Measurements from ENCODE around the gene BCDIN3D. TPM values are rescaled to one million over a fixed set of nuclear protein-coding genes. Genes with fewer than 3 reads are reported as not detected.
"Not testable (repeated sequence)": the region's sequence is repeated elsewhere in the genome, so short reads cannot be mapped to it uniquely, and the experiment has no call there.

Gene BCDIN3D
- total RNA-seq, 1 donor from 2014 or later, result 5.3 TPM

GRCh38 chr12:49885118-49885517 lies 42.2 kb upstream of the BCDIN3D start:
- H3K27ac Mint-ChIP-seq, result peak overlapping the region; percentile 40
- DNase-seq (ENCODE audit: low spot score in 2 of 2, unreplicated experiment in 2 of 2), result no peak

GRCh38 chr12:49882851-49883464 lies 40.1 kb upstream of the BCDIN3D start:
- no peak overlapping the region for H3K27ac Mint-ChIP-seq

More at GRCh38 chr12:49885118-49885517, 42.2 kb upstream of the BCDIN3D start:
- peaks cover 4% of the 10 kb centered on the region for H3K9me3 Mint-ChIP-seq
- no peaks in the 10 kb centered on the region for H3K36me3 Mint-ChIP-seq
- H3K27me3 Mint-ChIP-seq (ENCODE audit: low read depth), result peaks cover 18% of the 10 kb centered on the region
- H3K4me1 Mint-ChIP-seq, result peaks cover 28% of the 10 kb centered on the region
- no peak overlapping the region for H3K4me3 Mint-ChIP-seq
- no peak for TF ChIP-seq CTCF (IDR thresholded peaks at IDR 0.05; ENCODE audit: unreplicated experiment)

GRCh38 chr12:49882248-49882850 lies 39.4 kb upstream of the BCDIN3D start:
- Mint-ChIP-seq H3K27me3 (ENCODE audit: low read depth) (peaks cover 18% of the 10 kb centered on the region), H3K9me3 (peaks cover 24% of the 10 kb centered on the region), H3K27ac (no peak overlapping the region), H3K36me3 (no peaks in the 10 kb centered on the region), H3K4me3 (no peak overlapping the region), H3K4me1 (peaks cover 28% of the 10 kb centered on the region)
- no peak for TF ChIP-seq CTCF (IDR thresholded peaks at IDR 0.05; ENCODE audit: unreplicated experiment)
- DNase-seq (ENCODE audit: low spot score in 2 of 2, unreplicated experiment in 2 of 2), result no peak

More at GRCh38 chr12:49882851-49883464, 40.1 kb upstream of the BCDIN3D start:
- TF ChIP-seq CTCF (IDR thresholded peaks at IDR 0.05; ENCODE audit: unreplicated experiment), result no peak
- H3K4me1 Mint-ChIP-seq, result peaks cover 28% of the 10 kb centered on the region
- H3K27me3 Mint-ChIP-seq (ENCODE audit: low read depth), result peaks cover 18% of the 10 kb centered on the region
- H3K36me3 Mint-ChIP-seq, result no peaks in the 10 kb centered on the region
- no peak overlapping the region for H3K4me3 Mint-ChIP-seq
- H3K9me3 Mint-ChIP-seq, result peaks cover 21% of the 10 kb centered on the region
- DNase-seq (ENCODE audit: low spot score in 2 of 2, unreplicated experiment in 2 of 2), result no peak

GRCh38 chr12:49881415-49882247 lies 38.7 kb upstream of the BCDIN3D start:
- Mint-ChIP-seq H3K4me1 (peaks cover 28% of the 10 kb centered on the region), H3K36me3 (no peaks in the 10 kb centered on the region), H3K9me3 (peaks cover 24% of the 10 kb centered on the region), H3K27me3 (ENCODE audit: low read depth) (peaks cover 14% of the 10 kb centered on the region), H3K4me3 (no peak overlapping the region), H3K27ac (no peak overlapping the region)
- no peak for DNase-seq (ENCODE audit: low spot score in 2 of 2, unreplicated experiment in 2 of 2)
- no peak for TF ChIP-seq CTCF (IDR thresholded peaks at IDR 0.05; ENCODE audit: unreplicated experiment)

GRCh38 chr12:49880756-49881414 lies 38.0 kb upstream of the BCDIN3D start:
- H3K4me1 Mint-ChIP-seq, result peaks cover 28% of the 10 kb centered on the region
- H3K27ac Mint-ChIP-seq, result no peak overlapping the region
- H3K27me3 Mint-ChIP-seq (ENCODE audit: low read depth), result peaks cover 14% of the 10 kb centered on the region
- no peak for DNase-seq (ENCODE audit: low spot score in 2 of 2, unreplicated experiment in 2 of 2)
- no peak for TF ChIP-seq CTCF (IDR thresholded peaks at IDR 0.05; ENCODE audit: unreplicated experiment)
- H3K4me3 Mint-ChIP-seq, result no peak overlapping the region
- H3K36me3 Mint-ChIP-seq, result no peaks in the 10 kb centered on the region
- H3K9me3 Mint-ChIP-seq, result peaks cover 24% of the 10 kb centered on the region

- not testable (repeated sequence) for H3K4me3 Mint-ChIP-seq; DNase-seq (ENCODE audit: low spot score in 2 of 2, unreplicated experiment in 2 of 2); H3K36me3 Mint-ChIP-seq; H3K27ac Mint-ChIP-seq
- Mint-ChIP-seq H3K9me3 (peaks cover 24% of the 10 kb centered on the region), H3K27me3 (ENCODE audit: low read depth) (peaks cover 11% of the 10 kb centered on the region), H3K4me1 (peaks cover 17% of the 10 kb centered on the region)
Observed at GRCh38 chr12:49879065-49879464, 36.2 kb upstream of the BCDIN3D start.

All from mesothelial cell of epicardium (in vitro differentiated cells).